T-cell (primary cell): ENCODE data around the gene TP53I13. TPM values are rescaled to one million over a fixed set of nuclear protein-coding genes. Genes with fewer than 3 reads are reported as not detected.

Experiments
- ATAC-seq, 4 experiments: fragments of 200-7000 bp in 3 of 4; fragments of 150-1000 bp in 1 of 4; cut with Tn5 transposase; replicated peaks in 1 of 4; 1 replicate in 3 of 4; 2 replicates in 1 of 4; pipeline ENCODE4 v1.10.0; 2021; ENCODE audit warnings: moderate library complexity in 3 of 4, mild to moderate bottlenecking in 2 of 4, moderate number of reproducible peaks in 1 of 4
- CTCF ChIA-PET, 2 donors: fragments of 300-600 bp; sonication (Branson Sonifier 250); formaldehyde crosslinking; loops; one replicate each; lab custom pipeline; 2022; ENCODE audit warnings: antibody characterized with exemption in 2 of 2; lab: Charles Lee
- POLR2A ChIA-PET, 2 donors: fragments of 300-600 bp; sonication (Branson Sonifier 250); formaldehyde crosslinking; loops; one replicate each; lab custom pipeline; 2022; ENCODE audit warnings: antibody characterized with exemption in 2 of 2; lab: Charles Lee
- DNase-seq, 35 experiments: peaks; one replicate each; pipeline versions ENCODE4 v3.0.0 to v3.0.0-alpha.2; 2013 to 2023
- H3K27ac ChIP-seq: one replicate; pipeline ENCODE4 v1.5.1; 2013; ENCODE audit warnings: low read length
- H3K27me3 ChIP-seq, 2 experiments: replicated peaks in 1 of 2; 1 replicate in 1 of 2; 2 replicates in 1 of 2; pipeline versions ENCODE4 v1.6.1 to v1.7.0; 2013; ENCODE audit warnings: low read length in 1 of 2, mixed read lengths in 1 of 2; ENCODE audit not compliant: control insufficient read depth in 2 of 2, insufficient read depth in 2 of 2; ENCODE audit errors: extremely low read depth in 1 of 2
- H3K36me3 ChIP-seq, 2 donors: 1 replicate in 1 of 2; 2 replicates in 1 of 2; pipeline versions ENCODE4 v1.6.1 to v1.7.0; 2013; ENCODE audit warnings: low read length in 1 of 2; ENCODE audit not compliant: control insufficient read depth in 2 of 2, insufficient read depth in 1 of 2; ENCODE audit errors: extremely low read depth in 1 of 2
- H3K4me1 ChIP-seq, 2 experiments: 1 replicate in 1 of 2; 2 replicates in 1 of 2; pipeline versions ENCODE4 v1.6.1 to v1.7.0; 2013; ENCODE audit warnings: low read length in 2 of 2, mixed read lengths in 1 of 2; ENCODE audit not compliant: insufficient read depth in 2 of 2, control insufficient read depth in 1 of 2; ENCODE audit errors: extremely low read depth in 1 of 2
- H3K4me3 ChIP-seq, 2 donors: 1 replicate in 1 of 2; 2 replicates in 1 of 2; pipeline versions ENCODE4 v1.5.1 to v1.7.0; 2013; ENCODE audit warnings: mild to moderate bottlenecking in 2 of 2, low read length in 1 of 2, moderate library complexity in 1 of 2; ENCODE audit not compliant: control insufficient read depth in 1 of 2; ENCODE audit errors: extremely low read depth in 1 of 2
- H3K9me3 ChIP-seq: 2 replicates; pipeline ENCODE4 v1.7.0; 2013
- H3K27ac Mint-ChIP-seq, 2 donors: one replicate each; pipeline ENCODE4 v1.8.0; 2020 to 2021; ENCODE audit warnings: mild to moderate bottlenecking in 2 of 2, mixed read lengths in 2 of 2
- H3K27me3 Mint-ChIP-seq, 2 donors: one replicate each; pipeline ENCODE4 v1.8.0; 2021 to 2022; ENCODE audit warnings: mixed read lengths in 2 of 2
- H3K36me3 Mint-ChIP-seq: one replicate; pipeline ENCODE4 v1.8.0; 2021; ENCODE audit warnings: mixed read lengths
- H3K4me1 Mint-ChIP-seq, 3 donors: one replicate each; pipeline ENCODE4 v1.8.0; 2020 to 2022; ENCODE audit warnings: mixed read lengths in 3 of 3, mild to moderate bottlenecking in 1 of 3
- H3K4me3 Mint-ChIP-seq, 3 donors: one replicate each; pipeline ENCODE4 v1.8.0; 2020 to 2022; ENCODE audit warnings: mild to moderate bottlenecking in 3 of 3, mixed read lengths in 3 of 3, moderate library complexity in 3 of 3
- H3K9me3 Mint-ChIP-seq, 3 donors: one replicate each; pipeline ENCODE4 v1.8.0; 2020 to 2022; ENCODE audit warnings: mixed read lengths in 3 of 3
- WGBS: methylation state at CpG from one replicate; pipeline ENCODE4 v1.1.5; 2013; ENCODE audit warnings: missing lambda C conversion rate; ENCODE audit not compliant: insufficient coverage; 5-methylcytosine and 5-hydroxymethylcytosine counted together
- total RNA-seq, 35 experiments: library from RNA in 6 of 35; stranded (reverse) in 6 of 35; fragments of 120-200 nt in 1 of 35; gene quantifications; one replicate each; pipeline versions ENCODE4 v1.2.1 to v1.2.4 and lab custom pipeline; 2013 to 2026

The TP53I13 gene
- total RNA-seq, 5 donors from 2014 or later (not counting 1 experiment from before 2014, with no cell fraction given) = 56.0 to 166 (median 128) TPM

- Mint-ChIP-seq H3K27me3 (no peaks in the 10 kb centered on the region), H3K36me3 (peaks cover 15% of the 10 kb centered on the region), H3K9me3 (no peaks in the 10 kb centered on the region), H3K4me1 (peaks cover 44 to 50% (median 48%) of the 10 kb centered on the region in 3 donors), H3K4me3 (no peak overlapping the region), H3K27ac (peak overlapping the region in 1 of 2 donors; percentile 52)
- H3K36me3 ChIP-seq = peaks cover 16 to 45% of the 10 kb centered on the region in 2 donors
- H3K9me3 ChIP-seq = no peaks in the 10 kb centered on the region
- H3K27me3 ChIP-seq = no peaks in the 10 kb centered on the region
- no peak overlapping the region for H3K4me3 ChIP-seq
- WGBS = 91% methylated on average over 6 of the region's 13 CpGs
- peaks cover 13 to 52% of the 10 kb centered on the region in 2 experiments for H3K4me1 ChIP-seq
- POLR2A ChIA-PET = no interaction called here
- DNase-seq (no peak), ATAC-seq (no peak)
- no peak overlapping the region for H3K27ac ChIP-seq
- CTCF ChIA-PET = interaction anchor here in 1 of 2 donors (0.7 kb wide), 1 partner anchor 411 kb away, joined by 3 read pairs; no protein-coding TSS in a partner anchor
These were observed 14.3 kb downstream of the TP53I13 start for GRCh38 chr17:29582772-29583171.

DNA sequence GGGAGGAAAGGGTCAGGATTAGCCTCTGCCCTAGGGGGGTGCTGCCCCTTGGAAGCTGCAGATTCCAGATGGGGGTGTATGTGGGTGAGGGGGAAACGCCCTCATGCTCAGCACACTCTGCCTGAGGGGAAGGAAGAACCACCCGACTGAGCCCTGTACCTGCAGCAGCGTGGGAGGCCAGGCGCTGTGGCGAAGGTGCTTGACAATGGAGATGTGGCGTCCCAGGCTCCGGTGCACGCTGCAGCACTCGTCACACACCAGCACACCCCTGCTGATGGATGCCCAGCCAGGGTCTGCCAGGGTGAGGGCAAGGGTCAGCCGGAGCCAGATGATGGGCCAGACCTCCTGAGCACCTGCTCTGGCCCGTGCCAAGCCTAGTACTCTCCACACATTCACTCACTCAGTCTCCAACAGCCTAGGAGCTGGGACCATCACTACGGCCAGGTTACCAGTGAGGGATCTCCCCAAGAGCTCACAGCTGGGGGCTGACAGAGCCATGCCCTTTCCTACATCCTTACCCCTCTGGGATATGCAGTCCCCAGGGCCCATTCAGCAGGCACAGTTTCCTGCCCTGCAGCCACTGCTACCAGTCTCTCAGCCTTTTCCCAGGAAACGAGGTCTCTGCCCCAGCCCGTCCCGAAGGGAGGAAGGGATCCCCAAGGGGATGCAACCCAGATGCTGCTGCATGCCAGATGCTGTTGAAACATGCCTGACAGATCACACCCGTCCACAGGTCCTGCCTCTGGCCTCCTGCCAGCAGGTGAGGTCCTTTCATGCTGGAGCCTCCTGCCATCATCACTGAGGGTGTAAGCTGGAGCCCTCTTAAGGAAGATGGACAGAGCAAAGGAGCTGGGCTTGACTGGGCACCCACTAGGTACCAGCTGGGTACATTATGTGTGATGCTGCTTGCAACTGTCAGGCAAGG lies 15.1 kb downstream of the TP53I13 start:
- H3K27me3 ChIP-seq = no peaks in the 10 kb centered on the region
- Mint-ChIP-seq H3K36me3 (peaks cover 13% of the 10 kb centered on the region), H3K27me3 (no peaks in the 10 kb centered on the region), H3K4me3 (no peak overlapping the region), H3K9me3 (no peaks in the 10 kb centered on the region), H3K4me1 (peaks cover 51 to 55% (median 55%) of the 10 kb centered on the region in 3 donors), H3K27ac (peak overlapping the region; percentile 73 to 86)
- WGBS = 93% methylated on average over 14 of the region's 16 CpGs
- no peaks in the 10 kb centered on the region for H3K9me3 ChIP-seq
- no peak overlapping the region for H3K4me3 ChIP-seq
- CTCF ChIA-PET = interaction anchor here (0.7 to 1.6 kb wide), 3 partner anchors 32 to 412 kb away, joined by 3 read pairs; no protein-coding TSS in a partner anchor
- peaks cover 15 to 37% of the 10 kb centered on the region in 2 donors for H3K36me3 ChIP-seq
- ATAC-seq (no peak), DNase-seq (no peak)
- POLR2A ChIA-PET = interaction anchor here in 1 of 2 donors (0.6 kb wide), 1 partner anchor 290 kb away, joined by 3 read pairs; no protein-coding TSS in a partner anchor
- peaks cover 14 to 60% of the 10 kb centered on the region in 2 experiments for H3K4me1 ChIP-seq
- H3K27ac ChIP-seq = no peak overlapping the region

GRCh38 chr17:29584452-29585079 lies 16.1 kb downstream of the TP53I13 start:
- Histone ChIP-seq H3K27ac (peak overlapping the region; percentile 26), H3K4me3 (peak overlapping the region in 1 of 2 donors; percentile 56), H3K27me3 (no peaks in the 10 kb centered on the region), H3K9me3 (no peaks in the 10 kb centered on the region), H3K36me3 (peaks cover 15 to 27% of the 10 kb centered on the region in 2 donors), H3K4me1 (peaks cover 14 to 62% of the 10 kb centered on the region in 2 experiments)
- Mint-ChIP-seq H3K4me1 (peaks cover 51 to 55% (median 55%) of the 10 kb centered on the region in 3 donors), H3K27me3 (no peaks in the 10 kb centered on the region), H3K4me3 (no peak overlapping the region), H3K9me3 (no peaks in the 10 kb centered on the region), H3K36me3 (peaks cover 10% of the 10 kb centered on the region), H3K27ac (peak overlapping the region; percentile 76 to 86)
- 100% methylated on average over 3 of the region's 12 CpGs for WGBS
- ATAC-seq (no peak), DNase-seq (no peak)
- ChIA-PET CTCF (interaction anchor here (0.7 to 1.6 kb wide), 3 partner anchors 31 to 757 kb away, joined by 3 to 5 read pairs (median 3); no protein-coding TSS in a partner anchor), POLR2A (no interaction called here)

DNA sequence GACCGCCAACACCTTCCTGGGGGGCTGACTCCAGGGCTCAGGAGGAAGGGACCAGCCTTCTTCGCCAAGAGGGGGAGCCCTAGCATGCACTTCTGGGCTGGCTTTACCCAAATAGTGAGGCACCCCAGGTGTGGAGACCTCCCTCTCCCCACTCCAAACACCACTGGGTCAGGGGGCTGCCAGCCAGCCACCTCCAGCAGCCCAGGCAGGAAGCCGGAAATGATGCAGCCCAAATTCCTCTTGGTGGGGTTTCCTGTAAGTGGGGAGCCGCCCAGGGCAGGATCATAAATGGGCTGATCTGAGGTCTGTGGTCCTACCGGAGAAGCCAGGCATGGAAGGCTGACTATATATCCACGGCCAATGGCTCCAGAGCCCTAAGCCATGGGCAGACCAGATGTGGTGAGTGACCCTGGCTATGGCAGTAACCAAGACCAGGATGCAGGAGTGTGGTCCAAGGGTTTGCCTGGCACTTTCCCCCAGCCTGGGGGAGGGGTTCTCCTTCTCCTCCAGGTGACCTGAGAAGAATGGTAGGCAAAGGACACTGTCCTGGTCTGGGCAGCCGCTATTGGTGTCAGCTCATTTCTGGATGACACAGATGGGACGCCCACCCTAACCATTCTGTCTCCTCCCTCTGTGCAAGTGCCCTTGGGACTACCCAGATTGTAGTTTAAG lies 16.7 kb downstream of the TP53I13 start:
- Mint-ChIP-seq H3K4me1 (peaks cover 55 to 56% (median 56%) of the 10 kb centered on the region in 3 donors), H3K9me3 (no peaks in the 10 kb centered on the region), H3K27ac (peak overlapping the region; percentile 66 to 86), H3K27me3 (no peaks in the 10 kb centered on the region), H3K4me3 (peak overlapping the region in 2 of 3 donors; percentile 39 to 48), H3K36me3 (peaks cover 6% of the 10 kb centered on the region)
- Histone ChIP-seq H3K4me1 (peaks cover 18 to 64% of the 10 kb centered on the region in 2 experiments), H3K27me3 (no peaks in the 10 kb centered on the region), H3K36me3 (peaks cover 15 to 22% of the 10 kb centered on the region in 2 donors), H3K9me3 (no peaks in the 10 kb centered on the region), H3K4me3 (peak overlapping the region in 1 of 2 donors; percentile 56), H3K27ac (peak overlapping the region; percentile 28)
- ChIA-PET CTCF (interaction anchor here (0.7 to 1.6 kb wide), 4 partner anchors 30 to 758 kb away, joined by 3 to 5 read pairs (median 4); no protein-coding TSS in a partner anchor), POLR2A (no interaction called here)
- ATAC-seq (no peak), DNase-seq (peak in 6 of 35 experiments; percentile 11 to 55 (median 36))
- 55% methylated on average over 3 of the region's 8 CpGs for WGBS

DNA sequence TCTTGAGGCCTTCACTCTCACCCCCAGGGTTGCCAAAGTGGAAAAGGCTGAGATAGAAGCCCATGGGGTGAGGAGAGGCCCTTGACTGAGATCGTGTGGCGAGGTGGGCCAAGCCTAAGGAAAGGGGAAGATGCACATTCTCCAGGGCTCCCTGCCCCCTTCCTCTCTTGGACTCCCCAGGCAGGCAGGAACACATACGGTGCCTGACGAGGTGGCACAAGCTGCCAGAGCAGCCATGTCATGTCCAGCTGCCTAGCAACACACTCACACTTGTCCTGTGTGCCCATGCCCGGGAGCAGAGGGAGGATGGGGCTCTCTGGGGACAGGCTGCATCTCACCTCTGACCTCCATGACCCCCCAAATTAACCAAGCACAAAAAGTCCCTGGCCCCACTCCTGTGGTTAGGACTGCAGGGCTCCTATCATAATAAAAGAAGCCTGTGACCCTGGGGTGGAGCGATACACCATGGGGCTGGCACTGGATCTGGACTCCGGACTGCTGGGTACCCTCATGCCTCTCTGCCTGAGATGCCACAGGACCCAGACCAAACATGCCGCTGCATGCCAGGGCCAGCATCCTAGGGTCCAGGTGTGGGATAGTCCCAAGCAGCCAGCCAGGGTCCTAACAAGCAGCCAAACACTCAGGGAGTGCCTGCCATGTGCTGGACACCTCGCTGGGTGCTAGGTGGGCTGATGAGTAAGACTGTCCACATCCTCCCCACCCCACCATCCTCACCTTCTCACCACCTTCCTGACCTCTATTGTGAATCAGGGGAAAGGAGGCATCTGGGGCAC lies 18.4 kb downstream of the TP53I13 start:
- no peak for ATAC-seq
- Mint-ChIP-seq H3K27ac (peak overlapping the region; percentile 92 to 94), H3K36me3 (peaks cover 3% of the 10 kb centered on the region), H3K9me3 (no peaks in the 10 kb centered on the region), H3K4me1 (peaks cover 65 to 68% (median 68%) of the 10 kb centered on the region in 3 donors), H3K4me3 (peak overlapping the region; percentile 87 to 93 (median 89)), H3K27me3 (no peaks in the 10 kb centered on the region)
- 96% methylated on average over 3 of the region's 9 CpGs for WGBS
- ChIA-PET POLR2A (no interaction called here), CTCF (interaction anchor here in 1 of 2 donors (0.6 to 2.0 kb wide), 3 partner anchors 19 to 191 kb away, joined by 3 to 10 read pairs (median 4); partner anchors contain the start of gene TP53I13)
- Histone ChIP-seq H3K36me3 (peaks cover 6 to 17% of the 10 kb centered on the region in 2 donors), H3K4me3 (no peak overlapping the region), H3K4me1 (peaks cover 30 to 70% of the 10 kb centered on the region in 2 experiments), H3K27ac (no peak overlapping the region), H3K9me3 (no peaks in the 10 kb centered on the region), H3K27me3 (no peaks in the 10 kb centered on the region)
- no peak for DNase-seq
